ENCODE results near the gene IPCEF1. TPM values are rescaled to one million over a fixed set of nuclear protein-coding genes. Genes with fewer than 3 reads are reported as not detected.

Gene IPCEF1
- total RNA-seq, 2 donors from 2014 or later, result 0.90 to 1.2 TPM

DNA sequence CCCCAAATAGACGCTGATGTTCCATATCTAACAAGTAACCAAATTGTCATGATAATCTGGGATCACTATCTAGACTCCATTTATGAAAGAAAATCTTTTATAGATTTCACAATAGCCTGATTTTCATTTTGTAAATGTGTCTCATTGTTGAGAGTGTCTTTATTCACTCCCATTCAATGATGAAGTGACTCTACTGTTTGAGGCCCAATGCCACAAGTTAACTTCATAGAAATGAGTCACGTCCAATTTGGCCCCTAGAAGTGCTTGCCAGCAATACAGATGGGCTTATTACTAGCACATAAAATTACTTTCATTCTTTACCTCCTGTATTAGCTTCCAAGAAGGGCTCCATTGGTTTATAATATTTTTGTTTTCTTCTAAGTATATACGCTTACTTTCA is 6.3 kb downstream of the IPCEF1 start:
- Histone ChIP-seq H3K27ac (no peak overlapping the region), H3K36me3 (no peaks in the 10 kb centered on the region), H3K9ac (ENCODE audit: low read depth in 2 of 2, low read length in 2 of 2) (no peak overlapping the region), H3K27me3 (no peaks in the 10 kb centered on the region), H3K4me1 (no peaks in the 10 kb centered on the region), H3K4me3 (no peak overlapping the region), H3K9me3 (no peaks in the 10 kb centered on the region)
- no peak for DNase-seq
- intact Hi-C loops (cut with DNase I), result no loop called here
- no peak for TF ChIP-seq CTCF (IDR thresholded peaks at IDR 0.05)

- TF ChIP-seq CTCF (IDR thresholded peaks at IDR 0.05), result no peak
- Histone ChIP-seq H3K27me3 (no peaks in the 10 kb centered on the region), H3K27ac (no peak overlapping the region), H3K4me1 (no peaks in the 10 kb centered on the region), H3K36me3 (no peaks in the 10 kb centered on the region), H3K4me3 (no peak overlapping the region), H3K9ac (ENCODE audit: low read depth in 2 of 2, low read length in 2 of 2) (no peak overlapping the region), H3K9me3 (no peaks in the 10 kb centered on the region)
- DNase-seq, result no peak
- intact Hi-C loops (cut with DNase I), result no loop called here
These were observed 8.6 kb downstream of the IPCEF1 start for GRCh38 chr6:154347981-154348380.

GRCh38 chr6:154345811-154346210 is 10.8 kb downstream of the IPCEF1 start:
- H3K9ac ChIP-seq (ENCODE audit: low read depth in 2 of 2, low read length in 2 of 2), result no peak overlapping the region
- no peak for DNase-seq
- H3K9me3 ChIP-seq, result no peaks in the 10 kb centered on the region
- no peak for TF ChIP-seq CTCF (IDR thresholded peaks at IDR 0.05)
- no peaks in the 10 kb centered on the region for H3K36me3 ChIP-seq
- no peaks in the 10 kb centered on the region for H3K4me1 ChIP-seq
- H3K27me3 ChIP-seq, result no peaks in the 10 kb centered on the region
- intact Hi-C loops (cut with DNase I), result no loop called here
- no peak overlapping the region for H3K4me3 ChIP-seq
- no peak overlapping the region for H3K27ac ChIP-seq

DNA sequence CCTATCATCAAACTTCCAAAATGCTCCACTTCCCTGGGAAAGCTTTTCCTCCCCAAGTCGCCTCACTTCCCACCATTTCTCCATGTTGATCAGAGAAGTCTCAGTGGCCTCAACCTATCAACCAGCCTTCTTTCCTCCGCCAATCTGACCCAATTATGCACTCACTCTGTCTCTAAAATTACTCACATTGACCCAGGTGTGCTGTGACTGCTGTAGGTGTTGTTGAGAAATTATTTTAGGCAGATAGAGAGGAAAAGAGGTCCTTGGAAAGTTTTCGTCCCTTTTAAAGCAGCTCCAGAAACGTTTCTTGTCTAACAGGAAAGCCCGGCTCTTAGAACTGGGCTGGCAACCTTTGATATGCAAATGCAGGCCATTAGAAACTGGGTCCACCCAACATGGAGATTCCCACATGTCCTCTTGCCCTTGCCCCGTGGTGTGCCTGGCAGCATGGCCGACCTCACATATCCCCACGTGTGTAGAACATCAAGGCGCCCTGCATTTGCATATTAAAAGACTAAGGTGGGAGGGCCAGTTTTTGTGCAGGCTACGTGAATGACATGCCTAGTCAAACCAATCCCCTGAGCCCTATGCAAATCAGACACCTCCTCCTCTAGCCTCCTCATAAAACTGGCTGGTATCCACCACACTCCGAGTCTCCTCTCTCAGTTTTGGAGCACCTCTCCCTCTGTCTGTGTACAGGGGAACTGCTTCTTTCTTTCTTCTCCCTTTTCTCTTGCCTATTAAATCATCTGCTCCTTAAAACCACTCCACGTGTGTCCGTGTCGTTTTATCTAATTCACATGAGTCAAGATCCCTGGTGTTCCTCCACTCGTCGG is 12.9 kb downstream of the IPCEF1 start:
- no peak for TF ChIP-seq CTCF (IDR thresholded peaks at IDR 0.05)
- Histone ChIP-seq H3K9ac (ENCODE audit: low read depth in 2 of 2, low read length in 2 of 2) (peak overlapping the region in 1 of 2 donors; percentile 38), H3K27me3 (no peaks in the 10 kb centered on the region), H3K4me1 (no peaks in the 10 kb centered on the region), H3K27ac (peak overlapping the region; percentile 27), H3K4me3 (peak overlapping the region; percentile 3), H3K36me3 (no peaks in the 10 kb centered on the region), H3K9me3 (no peaks in the 10 kb centered on the region)
- intact Hi-C loops (cut with DNase I), result no loop called here
- peak; percentile 74 for DNase-seq

GRCh38 chr6:154341871-154342270 is 14.7 kb downstream of the IPCEF1 start:
- no peak overlapping the region for H3K27ac ChIP-seq

More at GRCh38 chr6:154341871-154342270, 14.7 kb downstream of the IPCEF1 start:
- H3K36me3 ChIP-seq, result no peaks in the 10 kb centered on the region
- H3K9me3 ChIP-seq, result no peaks in the 10 kb centered on the region
- H3K4me1 ChIP-seq, result no peaks in the 10 kb centered on the region
- no peak overlapping the region for H3K9ac ChIP-seq (ENCODE audit: low read depth in 2 of 2, low read length in 2 of 2)
- DNase-seq, result no peak
- intact Hi-C loops (cut with DNase I), result no loop called here
- no peak overlapping the region for H3K4me3 ChIP-seq
- H3K27me3 ChIP-seq, result no peaks in the 10 kb centered on the region
- no peak for TF ChIP-seq CTCF (IDR thresholded peaks at IDR 0.05)

All from colonic mucosa (tissue), 4 donors.